ENCODE data around the gene IFITM10. TPM values are rescaled to one million over a fixed set of nuclear protein-coding genes. Genes with fewer than 3 reads are reported as not detected.

IFITM10 gene
- total RNA-seq, 1 donor from 2014 or later, result 2.7 TPM

DNA sequence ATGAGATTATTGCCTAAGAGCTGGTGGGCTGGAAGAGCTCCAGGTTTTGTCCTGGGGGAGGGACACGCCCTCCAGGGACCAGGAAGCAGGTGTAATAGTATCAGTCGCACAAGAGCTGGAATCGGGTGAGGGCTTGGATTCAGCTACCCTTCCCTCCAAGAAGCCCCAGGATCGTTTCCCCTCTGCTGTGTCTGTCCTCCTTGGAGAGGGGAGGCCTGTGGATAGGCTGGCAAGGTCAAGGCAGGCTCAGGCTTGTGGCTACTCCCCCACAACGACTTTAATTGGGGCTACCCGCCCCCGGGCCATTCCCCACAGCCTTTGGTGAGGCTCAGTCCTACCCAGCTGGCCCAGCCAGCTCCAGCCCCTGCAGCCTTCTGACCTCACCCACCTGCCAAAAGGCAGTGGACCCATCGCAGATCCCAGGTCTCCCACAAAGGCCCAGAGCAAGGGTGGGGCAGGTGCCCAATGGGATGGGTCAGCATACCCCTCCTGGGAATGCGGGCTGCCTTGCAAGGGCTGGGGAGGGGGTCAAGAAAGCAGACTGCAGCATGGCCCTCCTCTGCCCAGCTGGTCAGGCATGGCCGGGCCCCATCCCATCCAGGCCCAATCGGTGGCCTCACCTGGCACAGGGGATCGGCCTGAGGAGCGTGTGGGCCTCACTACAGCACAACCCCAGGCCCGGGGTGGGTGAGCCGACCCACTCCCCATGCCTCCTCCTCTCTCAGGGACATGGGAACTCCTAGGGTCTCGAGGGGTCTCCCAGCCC is 12.3 kb upstream of the IFITM10 start:
- H3K4me1 Mint-ChIP-seq, result peaks cover 11% of the 10 kb centered on the region
- no peaks in the 10 kb centered on the region for H3K9me3 Mint-ChIP-seq
- no peak for DNase-seq (ENCODE audit: low spot score in 2 of 2, unreplicated experiment in 2 of 2)
- H3K27me3 Mint-ChIP-seq (ENCODE audit: low read depth), result no peaks in the 10 kb centered on the region
- H3K4me3 Mint-ChIP-seq, result peak overlapping the region; percentile 59
- no peaks in the 10 kb centered on the region for H3K36me3 Mint-ChIP-seq
- no peak for TF ChIP-seq CTCF (IDR thresholded peaks at IDR 0.05; ENCODE audit: unreplicated experiment)
- H3K27ac Mint-ChIP-seq, result peak overlapping the region; percentile 25

- peak overlapping the region; percentile 59 for H3K4me3 Mint-ChIP-seq
- H3K27me3 Mint-ChIP-seq (ENCODE audit: low read depth), result no peaks in the 10 kb centered on the region
- no peak for DNase-seq (ENCODE audit: low spot score in 2 of 2, unreplicated experiment in 2 of 2)
- no peaks in the 10 kb centered on the region for H3K36me3 Mint-ChIP-seq
- no peaks in the 10 kb centered on the region for H3K9me3 Mint-ChIP-seq
- no peak for TF ChIP-seq CTCF (IDR thresholded peaks at IDR 0.05; ENCODE audit: unreplicated experiment)
- peak overlapping the region; percentile 25 for H3K27ac Mint-ChIP-seq
- H3K4me1 Mint-ChIP-seq, result peaks cover 11% of the 10 kb centered on the region
Measured at GRCh38 chr11:1761857-1762536, 11.6 kb upstream of the IFITM10 start.

DNA sequence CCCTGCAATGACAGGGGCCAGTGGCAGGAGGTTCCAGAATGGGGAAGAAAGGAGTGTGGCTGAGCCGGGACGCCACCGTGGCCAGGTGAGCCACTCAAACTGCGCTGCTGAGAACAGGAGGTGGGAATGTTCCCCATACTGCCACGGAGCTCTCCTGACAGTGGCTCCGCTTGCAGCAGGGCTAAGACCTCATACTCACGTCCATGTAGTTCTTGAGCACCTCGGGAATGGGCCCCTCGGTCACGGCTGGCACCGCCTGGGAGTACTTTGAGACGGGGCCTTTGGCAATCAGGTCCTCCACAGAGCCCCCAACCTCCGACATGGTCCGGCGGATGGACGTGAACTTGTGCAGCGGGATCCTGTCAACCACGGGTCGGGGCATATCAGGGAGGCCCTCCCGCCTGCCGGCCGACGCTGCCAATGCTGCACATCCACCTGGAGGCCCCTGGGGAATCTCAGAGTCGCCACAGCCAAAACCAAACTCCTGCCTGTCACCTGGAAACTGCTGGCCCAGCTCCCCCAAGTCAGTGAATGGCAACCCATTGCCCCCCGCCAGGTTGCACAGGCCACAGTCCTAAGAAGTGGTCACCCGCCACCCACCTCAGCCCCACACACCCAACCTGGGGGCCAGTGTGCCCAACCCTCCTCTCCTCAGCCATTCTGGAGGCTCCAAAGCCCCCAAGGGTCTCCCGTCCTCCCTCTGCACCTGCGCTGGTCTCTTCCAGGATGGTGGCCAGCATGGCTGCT is 10.9 kb upstream of the IFITM10 start:
- Mint-ChIP-seq H3K9me3 (no peaks in the 10 kb centered on the region), H3K27me3 (ENCODE audit: low read depth) (no peaks in the 10 kb centered on the region), H3K4me3 (no peak overlapping the region), H3K36me3 (no peaks in the 10 kb centered on the region), H3K27ac (no peak overlapping the region), H3K4me1 (peaks cover 11% of the 10 kb centered on the region)
- no peak for TF ChIP-seq CTCF (IDR thresholded peaks at IDR 0.05; ENCODE audit: unreplicated experiment)
- DNase-seq (ENCODE audit: low spot score in 2 of 2, unreplicated experiment in 2 of 2), result no peak

GRCh38 chr11:1760351-1761109 is 10.1 kb upstream of the IFITM10 start:
- Mint-ChIP-seq H3K4me1 (peaks cover 11% of the 10 kb centered on the region), H3K36me3 (peaks cover 3% of the 10 kb centered on the region), H3K27me3 (ENCODE audit: low read depth) (no peaks in the 10 kb centered on the region), H3K9me3 (no peaks in the 10 kb centered on the region), H3K4me3 (no peak overlapping the region), H3K27ac (no peak overlapping the region)
- no peak for DNase-seq (ENCODE audit: low spot score in 2 of 2, unreplicated experiment in 2 of 2)
- TF ChIP-seq CTCF (IDR thresholded peaks at IDR 0.05; ENCODE audit: unreplicated experiment), result no peak

- H3K4me3 Mint-ChIP-seq, result no peak overlapping the region
- H3K27me3 Mint-ChIP-seq (ENCODE audit: low read depth), result no peaks in the 10 kb centered on the region
- no peaks in the 10 kb centered on the region for H3K9me3 Mint-ChIP-seq
- TF ChIP-seq CTCF (IDR thresholded peaks at IDR 0.05; ENCODE audit: unreplicated experiment), result no peak
- no peak for DNase-seq (ENCODE audit: low spot score in 2 of 2, unreplicated experiment in 2 of 2)
- H3K4me1 Mint-ChIP-seq, result peaks cover 11% of the 10 kb centered on the region
- H3K36me3 Mint-ChIP-seq, result peaks cover 3% of the 10 kb centered on the region
- H3K27ac Mint-ChIP-seq, result no peak overlapping the region
Measured at GRCh38 chr11:1759851-1760220, 9.4 kb upstream of the IFITM10 start.

All from mesothelial cell of epicardium (in vitro differentiated cells).